ENCODE results near the gene ZFHX3. TPM values are rescaled to one million over a fixed set of nuclear protein-coding genes. Genes with fewer than 3 reads are reported as not detected.

ZFHX3 gene
- total RNA-seq, 1 experiment from 2014 or later: 21.8 TPM

DNA sequence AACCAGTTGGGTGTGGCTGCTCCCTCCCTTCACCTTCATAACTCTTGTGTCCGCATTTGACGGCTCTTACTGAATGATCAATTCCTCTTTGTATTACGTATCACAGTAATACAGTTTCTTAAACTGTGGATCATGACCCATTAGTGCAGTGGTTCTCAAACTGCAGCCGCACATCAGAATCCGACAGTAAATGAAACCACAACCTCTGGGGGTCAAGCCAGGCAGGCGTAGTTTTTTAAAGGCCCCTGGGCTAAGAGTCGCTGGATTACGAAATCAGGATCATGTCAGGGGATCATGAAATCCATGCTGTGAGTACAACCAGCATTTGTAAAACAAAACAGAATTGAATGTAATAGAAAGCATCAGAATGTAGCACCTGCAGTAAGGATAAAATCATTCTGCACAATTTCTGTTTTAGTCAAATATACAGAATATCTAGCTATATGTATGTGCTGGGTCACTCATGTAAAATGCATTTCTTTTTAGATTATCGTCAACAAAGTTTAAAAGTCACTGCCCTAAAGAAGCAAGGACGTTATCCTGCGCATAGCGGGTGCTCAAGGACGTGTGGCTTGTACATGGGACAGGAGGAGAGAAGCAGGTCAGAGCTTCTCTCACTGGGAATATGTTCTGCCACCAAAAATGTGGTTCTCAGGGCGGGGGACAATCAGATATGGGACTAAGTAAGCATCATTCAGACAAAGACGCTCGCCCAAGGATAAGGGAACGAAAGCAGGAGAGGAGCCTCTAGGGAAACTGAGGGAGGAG, 113.1 kb downstream of the ZFHX3 start:
- intact Hi-C loops (cut with micrococcal nuclease; ENCODE audit: unreplicated experiment): loop anchor here (10.0 kb wide), 1 partner anchor 120 kb away; no protein-coding TSS in a partner anchor
- Histone ChIP-seq H3K36me3 (ENCODE audit: insufficient read depth, low read length, poor library complexity, severe bottlenecking) (no peaks in the 10 kb centered on the region), H3K4me3 (ENCODE audit: low read depth, low read length, poor library complexity, severe bottlenecking) (no peak overlapping the region), H3K4me1 (ENCODE audit: insufficient read depth, low read length, poor library complexity, severe bottlenecking) (peaks cover 65% of the 10 kb centered on the region), H3K27me3 (replicated peaks; ENCODE audit: insufficient read depth, low read depth, low read length, poor library complexity) (no peaks in the 10 kb centered on the region), H3K9me3 (ENCODE audit: low read depth, low read length, poor library complexity, severe bottlenecking) (no peaks in the 10 kb centered on the region), H3K27ac (ENCODE audit: low read depth, low read length, poor library complexity, severe bottlenecking) (no peak overlapping the region)
- TF ChIP-seq, protein P1, sequence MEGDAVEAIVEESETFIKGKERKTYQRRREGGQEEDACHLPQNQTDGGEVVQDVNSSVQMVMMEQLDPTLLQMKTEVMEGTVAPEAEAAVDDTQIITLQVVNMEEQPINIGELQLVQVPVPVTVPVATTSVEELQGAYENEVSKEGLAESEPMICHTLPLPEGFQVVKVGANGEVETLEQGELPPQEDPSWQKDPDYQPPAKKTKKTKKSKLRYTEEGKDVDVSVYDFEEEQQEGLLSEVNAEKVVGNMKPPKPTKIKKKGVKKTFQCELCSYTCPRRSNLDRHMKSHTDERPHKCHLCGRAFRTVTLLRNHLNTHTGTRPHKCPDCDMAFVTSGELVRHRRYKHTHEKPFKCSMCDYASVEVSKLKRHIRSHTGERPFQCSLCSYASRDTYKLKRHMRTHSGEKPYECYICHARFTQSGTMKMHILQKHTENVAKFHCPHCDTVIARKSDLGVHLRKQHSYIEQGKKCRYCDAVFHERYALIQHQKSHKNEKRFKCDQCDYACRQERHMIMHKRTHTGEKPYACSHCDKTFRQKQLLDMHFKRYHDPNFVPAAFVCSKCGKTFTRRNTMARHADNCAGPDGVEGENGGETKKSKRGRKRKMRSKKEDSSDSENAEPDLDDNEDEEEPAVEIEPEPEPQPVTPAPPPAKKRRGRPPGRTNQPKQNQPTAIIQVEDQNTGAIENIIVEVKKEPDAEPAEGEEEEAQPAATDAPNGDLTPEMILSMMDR (conservative IDR thresholded peaks at IDR 0.05; ENCODE audit: low read depth, low read length): no peak
- TF ChIP-seq EZH2 (IDR thresholded peaks at IDR 0.05; ENCODE audit: borderline replicate concordance, low read depth, low read length, poor library complexity, severe bottlenecking): no peak
- ChIA-PET CTCF (no interaction called here), POLR2A (ENCODE audit: low non-redundant PET) (no interaction called here)
- no TSS peak for BruUV-seq (replicated peaks)
- DNase-seq (ENCODE audit: low spot score): no peak

DNA sequence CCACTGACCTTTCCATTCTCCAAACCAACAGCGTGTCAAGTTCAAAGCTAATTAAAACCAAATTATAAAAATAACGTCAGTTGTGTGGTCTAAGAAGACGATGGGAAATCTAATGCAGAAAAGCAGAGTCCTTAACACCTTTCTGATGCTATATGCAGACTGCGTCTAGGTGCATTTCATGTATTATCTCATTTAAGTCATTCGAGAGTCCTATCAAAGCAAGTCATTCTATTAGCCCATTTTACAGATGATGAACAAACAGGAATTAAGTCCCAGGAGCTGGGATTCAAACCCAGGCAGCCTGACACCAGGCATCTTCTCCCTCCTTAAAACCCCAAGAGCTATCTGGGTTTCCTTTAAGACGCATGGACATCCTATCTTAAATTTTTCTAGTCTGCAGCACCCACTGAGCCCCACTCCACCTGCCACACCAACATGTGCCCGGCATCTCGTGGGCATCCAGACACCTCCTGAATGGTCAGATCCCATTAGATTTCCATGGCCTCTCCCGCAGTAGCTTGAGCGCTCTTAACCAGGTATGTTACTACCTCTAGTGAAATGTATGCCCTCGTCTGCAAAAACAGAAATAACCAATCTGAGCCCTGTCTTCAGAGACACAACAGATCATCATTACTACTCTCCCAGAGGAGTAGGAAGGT, 115.1 kb downstream of the ZFHX3 start:
- no peaks in the 10 kb centered on the region for H3K9me3 ChIP-seq (ENCODE audit: low read depth, low read length, poor library complexity, severe bottlenecking)
- CTCF ChIA-PET: no interaction called here
- intact Hi-C loops (cut with micrococcal nuclease; ENCODE audit: unreplicated experiment): loop anchor here (10.0 kb wide), 1 partner anchor 122 kb away; no protein-coding TSS in a partner anchor
- TF ChIP-seq, protein P1 (conservative IDR thresholded peaks at IDR 0.05; ENCODE audit: low read depth, low read length): no peak
- TF ChIP-seq EZH2 (IDR thresholded peaks at IDR 0.05; ENCODE audit: borderline replicate concordance, low read depth, low read length, poor library complexity, severe bottlenecking): no peak
- H3K27me3 ChIP-seq (replicated peaks; ENCODE audit: insufficient read depth, low read depth, low read length, poor library complexity): no peaks in the 10 kb centered on the region
- no peak overlapping the region for H3K4me3 ChIP-seq (ENCODE audit: low read depth, low read length, poor library complexity, severe bottlenecking)
- BruUV-seq (replicated peaks): no TSS peak
- POLR2A ChIA-PET (ENCODE audit: low non-redundant PET): no interaction called here
- no peak overlapping the region for H3K27ac ChIP-seq (ENCODE audit: low read depth, low read length, poor library complexity, severe bottlenecking)
- DNase-seq (ENCODE audit: low spot score): no peak
- H3K4me1 ChIP-seq (ENCODE audit: insufficient read depth, low read length, poor library complexity, severe bottlenecking): peaks cover 61% of the 10 kb centered on the region
- no peaks in the 10 kb centered on the region for H3K36me3 ChIP-seq (ENCODE audit: insufficient read depth, low read length, poor library complexity, severe bottlenecking)

DNA sequence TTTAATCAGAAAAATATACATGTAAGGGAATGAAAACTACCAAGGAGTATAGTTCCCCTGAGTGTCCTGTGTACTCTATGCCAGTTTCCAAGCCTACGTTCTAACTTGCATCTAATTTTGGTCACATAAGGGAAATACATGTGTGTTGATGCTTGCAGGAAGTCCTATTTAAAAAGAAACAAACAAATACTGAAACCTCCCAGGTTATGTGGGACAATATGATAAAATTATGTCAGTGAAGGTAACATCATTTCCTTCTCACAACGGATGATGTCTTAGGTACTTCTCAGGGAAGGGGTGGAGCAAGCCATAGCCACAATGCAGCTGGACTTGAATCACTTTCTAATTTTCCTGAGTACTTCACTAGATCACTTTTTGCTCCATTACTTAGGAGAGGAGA, 115.9 kb downstream of the ZFHX3 start:
- Histone ChIP-seq H3K4me3 (ENCODE audit: low read depth, low read length, poor library complexity, severe bottlenecking) (no peak overlapping the region), H3K4me1 (ENCODE audit: insufficient read depth, low read length, poor library complexity, severe bottlenecking) (peaks cover 64% of the 10 kb centered on the region), H3K27me3 (replicated peaks; ENCODE audit: insufficient read depth, low read depth, low read length, poor library complexity) (no peaks in the 10 kb centered on the region), H3K27ac (ENCODE audit: low read depth, low read length, poor library complexity, severe bottlenecking) (peak overlapping the region; percentile 29), H3K9me3 (ENCODE audit: low read depth, low read length, poor library complexity, severe bottlenecking) (no peaks in the 10 kb centered on the region), H3K36me3 (ENCODE audit: insufficient read depth, low read length, poor library complexity, severe bottlenecking) (no peaks in the 10 kb centered on the region)
- ChIA-PET POLR2A (ENCODE audit: low non-redundant PET) (interaction anchor here (0.7 kb wide), 1 partner anchor 54 kb away, joined by 8 read pairs; no protein-coding TSS in a partner anchor), CTCF (interaction anchor here (0.6 kb wide), 1 partner anchor 58 kb away, joined by 4 read pairs; no protein-coding TSS in a partner anchor)
- no peak for DNase-seq (ENCODE audit: low spot score)
- BruUV-seq (replicated peaks): no TSS peak
- TF ChIP-seq, protein P1 (conservative IDR thresholded peaks at IDR 0.05; ENCODE audit: low read depth, low read length): no peak
- intact Hi-C loops (cut with micrococcal nuclease; ENCODE audit: unreplicated experiment): loop anchor here (10.0 kb wide), 1 partner anchor 123 kb away; no protein-coding TSS in a partner anchor

Data from A673 (cell line).